Superior temporal gyrus (tissue), 1 donor: Measurements from ENCODE around the gene PATE1.
"Not testable (repeated sequence)": the region's sequence is repeated elsewhere in the genome, so short reads cannot be mapped to it uniquely, and the experiment has no call there.

Experiments
- DNase-seq: peaks from one replicate; pipeline ENCODE4 v3.0.0-alpha.2; 2016; ENCODE audit errors: extremely low spot score

PATE1 gene, protein sequence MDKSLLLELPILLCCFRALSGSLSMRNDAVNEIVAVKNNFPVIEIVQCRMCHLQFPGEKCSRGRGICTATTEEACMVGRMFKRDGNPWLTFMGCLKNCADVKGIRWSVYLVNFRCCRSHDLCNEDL

GRCh38 chr11:125745979-125746378 is at the start of gene PATE1:
PATE1 (plus strand) TSS chr11:125746279; CDS start chr11:125746305, 26 bp downstream.
- DNase-seq, result no peak

DNA sequence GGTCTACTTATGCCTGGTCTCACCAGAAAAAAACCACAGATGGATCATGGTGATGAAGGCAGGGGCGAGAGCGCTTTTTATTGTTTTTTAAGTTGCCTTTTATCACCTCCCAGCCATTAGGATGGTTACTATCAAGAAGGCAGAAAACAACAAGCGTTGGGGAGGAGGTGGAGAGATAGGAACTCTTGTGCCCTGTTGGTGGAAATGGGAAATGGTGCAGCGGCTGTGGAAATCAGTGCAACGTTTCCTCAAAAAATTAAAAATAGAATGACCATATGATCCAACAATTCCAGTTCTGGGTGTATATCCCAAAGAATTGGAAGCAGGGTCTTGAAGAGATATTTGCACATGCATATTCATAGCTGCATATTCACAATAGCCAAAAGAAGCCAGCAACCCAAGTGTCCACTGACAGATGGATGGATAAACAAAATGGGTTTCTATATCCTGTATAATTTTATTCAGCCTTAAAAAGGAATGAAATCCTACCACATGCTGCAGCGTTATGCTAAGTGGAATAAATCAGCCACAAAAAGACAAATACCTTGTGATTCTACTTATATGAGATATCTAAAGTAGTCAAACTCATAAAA is 45.0 kb upstream of the PATE1 start:
- DNase-seq, result no peak

DNA sequence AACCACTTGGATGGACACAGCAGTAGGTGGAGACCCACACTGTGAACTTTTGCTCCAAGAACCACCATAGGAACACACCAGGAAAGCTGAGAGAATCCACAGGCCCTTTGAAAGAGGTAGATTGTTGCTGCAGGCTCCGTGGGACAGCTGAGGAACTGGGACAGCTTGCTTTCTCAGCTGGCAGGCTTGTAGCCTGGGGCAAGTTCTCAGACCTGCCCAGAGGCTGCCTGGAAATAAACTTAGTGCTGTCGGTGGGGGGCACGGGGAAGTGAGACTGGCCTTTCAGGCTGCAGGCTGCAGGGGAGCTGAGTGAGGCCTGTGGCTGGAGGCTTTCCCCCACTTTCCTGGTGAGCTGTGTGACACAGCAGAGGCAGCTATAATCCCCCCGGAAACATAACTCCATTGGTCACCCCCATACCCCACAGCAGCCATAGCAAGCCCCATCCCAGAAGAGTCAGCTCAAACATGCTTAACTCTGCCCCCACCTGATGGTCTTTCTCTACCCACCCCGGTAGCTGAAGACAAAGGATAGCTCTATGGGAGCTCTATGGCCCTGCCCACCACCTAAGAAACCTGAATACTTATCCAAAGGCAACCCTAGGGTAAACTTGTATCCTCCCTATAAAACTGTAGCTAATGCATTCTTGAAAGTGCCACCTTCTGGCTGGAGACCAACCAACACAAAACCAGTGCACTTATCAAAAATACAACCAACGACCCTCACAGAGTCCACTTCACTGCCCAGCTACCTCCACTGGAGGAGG is 44.0 kb upstream of the PATE1 start:
- DNase-seq, result no peak

DNA sequence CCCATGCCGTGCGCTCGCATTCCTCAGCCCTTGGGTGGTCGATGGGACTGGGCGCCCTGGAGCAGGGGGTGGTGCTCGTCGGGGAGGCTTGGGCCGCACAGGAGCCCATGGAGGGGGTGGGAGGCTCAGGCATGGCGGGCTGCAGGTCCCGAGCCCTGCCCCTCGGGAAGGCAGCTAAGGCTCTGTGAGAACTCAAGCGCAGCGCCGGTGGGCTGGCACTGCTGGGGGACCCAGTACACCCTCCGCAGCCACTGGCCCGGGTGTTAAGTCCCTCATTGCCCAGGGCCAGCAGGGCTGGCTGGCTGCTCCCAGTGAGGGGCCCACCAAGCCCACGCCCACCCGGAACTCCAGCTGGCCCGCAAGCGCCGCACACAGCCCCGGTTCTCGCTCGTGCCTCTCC is 41.4 kb upstream of the PATE1 start:
- DNase-seq, result not testable (repeated sequence)

DNA sequence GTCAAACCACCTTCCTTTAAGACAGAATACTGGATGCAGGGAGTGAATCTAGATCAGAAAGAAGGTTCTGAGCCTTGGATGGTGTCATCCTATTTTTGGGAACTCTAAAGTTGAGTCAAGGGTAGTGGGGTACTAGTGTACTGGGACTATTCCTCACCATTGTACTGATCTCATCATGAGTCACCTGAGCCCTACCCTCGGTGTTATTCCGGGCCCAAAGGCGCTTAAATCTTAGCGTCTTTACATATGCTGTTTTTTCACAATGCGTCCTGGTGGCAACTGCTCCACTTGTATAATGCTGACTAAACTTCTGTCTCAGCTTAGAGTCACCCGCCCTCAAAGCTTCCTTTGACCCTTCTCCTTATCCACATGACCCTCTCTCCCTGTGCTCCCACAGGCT is 25.3 kb upstream of the PATE1 start:
- DNase-seq, result no peak

GRCh38 chr11:125724125-125724524 is 22.0 kb upstream of the PATE1 start:
- no peak for DNase-seq

- DNase-seq, result no peak
Observed at GRCh38 chr11:125728969-125729368, 17.1 kb upstream of the PATE1 start.

DNA sequence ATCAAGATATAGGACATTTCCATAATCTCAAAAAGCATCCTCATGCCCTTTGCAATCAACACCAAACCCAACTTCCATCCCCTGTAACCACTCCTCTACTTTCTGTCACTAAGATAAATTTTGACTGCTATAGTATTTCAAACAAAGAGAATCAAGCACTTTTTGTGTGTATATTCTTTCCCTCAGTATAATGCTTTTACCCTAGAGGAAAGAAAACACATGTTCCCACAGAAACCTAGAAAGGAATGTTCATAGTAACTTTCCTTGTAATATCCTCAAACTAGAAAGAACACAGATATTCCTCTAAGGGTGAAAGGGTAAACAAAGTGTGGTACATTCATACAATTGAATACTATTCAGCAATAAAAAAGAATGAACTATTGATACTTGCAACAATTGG is 5.5 kb upstream of the PATE1 start:
- no peak for DNase-seq

DNA sequence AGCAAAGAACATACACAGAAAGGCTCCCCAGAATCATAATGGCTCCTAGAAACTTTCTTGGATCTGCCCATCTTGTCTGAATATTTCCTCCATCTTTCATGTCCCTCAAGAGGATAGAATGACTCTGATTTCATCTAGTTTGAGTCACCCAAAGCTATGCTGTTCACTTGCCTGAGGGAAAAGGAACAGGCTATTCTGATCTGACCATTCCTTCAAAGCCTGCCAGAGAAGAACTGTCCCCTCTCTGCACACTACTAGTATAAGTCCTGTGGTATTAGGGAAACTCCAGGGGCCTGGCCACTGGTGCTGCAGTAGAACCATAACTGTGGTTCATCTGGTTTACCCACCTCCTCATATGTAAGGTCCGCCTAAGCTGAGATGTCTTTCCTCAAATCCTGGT is 2.4 kb upstream of the PATE1 start:
- no peak for DNase-seq

- no peak for DNase-seq
Observed at GRCh38 chr11:125750629-125751028, 4.5 kb downstream of the PATE1 start.

GRCh38 chr11:125756050-125756449 is 10.0 kb downstream of the PATE1 start:
- DNase-seq, result no peak

DNA sequence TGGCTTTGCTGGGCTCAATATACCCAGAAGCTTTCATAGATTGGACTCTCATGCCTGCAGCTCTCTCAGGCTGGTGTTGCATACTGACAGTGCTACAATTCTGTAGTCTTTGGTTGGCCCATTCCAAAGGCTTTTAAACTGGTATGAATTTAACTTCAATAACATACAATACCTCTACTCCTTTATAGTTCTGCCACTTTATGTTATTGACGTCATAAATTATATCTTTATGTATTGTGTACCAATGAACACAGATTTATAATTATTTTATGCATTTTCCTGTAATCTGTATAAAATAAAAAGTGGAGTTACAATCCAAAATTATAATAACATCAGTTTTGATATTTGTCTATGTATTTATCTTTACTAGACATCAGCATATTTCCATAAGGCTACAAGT is 16.4 kb downstream of the PATE1 start:
- DNase-seq, result no peak

GRCh38 chr11:125763483-125763882 is 17.4 kb downstream of the PATE1 start:
- no peak for DNase-seq

GRCh38 chr11:125766251-125766650 is 20.2 kb downstream of the PATE1 start:
- DNase-seq, result no peak

DNA sequence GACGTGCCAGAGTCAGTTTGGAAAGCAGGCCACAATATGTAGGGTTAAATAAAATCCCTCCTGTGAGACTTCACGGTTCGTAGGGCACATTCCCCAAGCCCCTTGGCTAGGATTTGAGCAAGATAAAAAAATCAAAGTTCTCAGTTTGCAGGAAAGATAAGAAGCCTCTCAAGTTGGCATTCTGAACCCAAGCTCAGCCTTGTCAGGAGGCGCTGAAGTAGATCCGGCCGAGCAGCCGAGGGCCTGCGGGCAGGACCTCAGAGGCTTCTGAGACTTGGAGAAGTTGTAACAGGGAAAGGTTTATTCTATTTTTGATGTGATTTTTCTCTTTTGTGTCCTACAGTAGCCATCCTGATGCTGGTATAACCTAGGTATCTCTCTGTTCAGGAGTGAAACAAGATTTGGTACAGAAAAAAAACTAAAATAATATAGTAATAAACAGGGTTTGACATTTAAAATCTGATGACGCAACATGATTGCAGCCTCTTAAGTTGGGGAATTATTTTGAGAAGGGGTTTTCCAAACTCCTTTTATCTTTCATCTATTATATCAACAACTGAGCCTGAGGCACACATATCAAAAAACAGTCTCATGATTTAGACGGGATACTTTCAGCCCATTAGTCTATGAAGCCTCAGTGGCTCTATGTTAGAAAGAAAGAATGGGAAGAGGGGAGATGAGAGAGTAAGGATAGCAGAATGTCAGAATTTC is 22.4 kb downstream of the PATE1 start:
- DNase-seq, result no peak

GRCh38 chr11:125770583-125770982 is 24.5 kb downstream of the PATE1 start:
- no peak for DNase-seq

DNA sequence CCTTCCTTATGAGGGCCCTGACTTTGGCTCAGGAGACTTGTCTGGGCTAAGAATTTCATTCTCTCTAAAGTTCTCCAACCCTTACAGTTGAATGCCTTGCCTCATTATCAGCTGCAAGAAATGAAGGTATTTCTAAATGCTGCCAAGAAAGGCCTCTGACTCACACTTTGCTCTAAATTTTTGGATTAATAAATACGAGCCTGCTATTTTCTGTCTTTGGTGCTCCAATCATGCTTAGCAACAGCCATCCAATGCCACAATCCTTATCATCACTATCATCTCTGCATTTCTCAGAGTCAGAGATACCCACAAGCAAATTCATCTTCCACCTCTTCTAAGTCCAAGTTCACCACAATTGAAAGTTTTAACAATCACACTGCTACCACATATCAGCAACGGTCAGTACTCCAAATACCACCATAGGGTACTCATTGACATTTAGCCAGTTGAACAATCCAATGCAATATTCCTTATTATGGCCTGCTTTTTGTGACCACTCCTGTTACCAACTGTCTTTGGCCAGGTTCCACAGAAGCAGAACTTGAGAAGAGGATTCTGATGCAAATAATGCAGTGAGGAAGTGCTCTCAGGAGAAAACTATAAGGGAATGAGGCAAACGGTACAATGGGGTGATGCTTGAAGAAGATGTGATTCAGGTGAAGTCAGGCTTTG is 26.9 kb downstream of the PATE1 start:
- DNase-seq, result no peak

DNA sequence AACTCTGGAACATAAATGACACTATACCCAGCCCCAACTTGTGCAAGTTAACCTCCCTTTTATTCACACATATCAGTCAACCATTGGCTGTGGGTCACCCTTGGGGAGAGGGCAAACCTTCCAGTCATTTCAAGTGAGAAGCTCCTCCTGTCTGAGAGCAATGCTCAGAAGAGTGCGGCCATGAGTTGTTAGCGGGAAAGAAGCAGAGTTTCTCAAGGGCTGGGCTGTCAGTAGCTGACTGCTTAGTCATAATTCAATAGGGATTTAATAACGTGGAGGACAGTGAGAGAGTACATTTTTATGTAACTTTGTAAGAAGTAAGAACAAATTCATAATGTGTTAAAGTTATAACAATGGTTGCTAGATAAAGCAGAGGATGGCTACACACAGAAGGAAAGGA is 27.4 kb downstream of the PATE1 start:
- no peak for DNase-seq

GRCh38 chr11:125777309-125777708 is 31.2 kb downstream of the PATE1 start:
- no peak for DNase-seq

GRCh38 chr11:125778728-125779127 is 32.6 kb downstream of the PATE1 start, which contains the start of gene PATE2:
PATE2 (minus strand) TSS chr11:125778828; CDS start chr11:125778773, 55 bp downstream.
- no peak for DNase-seq

GRCh38 chr11:125784678-125785077 is 38.6 kb downstream of the PATE1 start:
- DNase-seq, result no peak

- DNase-seq, result no peak
Observed at GRCh38 chr11:125787827-125788226, 41.7 kb downstream of the PATE1 start, which contains the start of gene PATE3. PATE3 (plus strand) TSS chr11:125788127; CDS start chr11:125788152, 25 bp downstream.
